ENCODE data around the gene KPTN.

The KPTN gene

GRCh38 chr19:47512948-47513319 is 28.9 kb upstream of the KPTN start:
- Histone ChIP-seq H3K27me3 (replicated peaks; ENCODE audit: insufficient read depth, low read length) (no peaks in the 10 kb centered on the region), H3K9me3 (replicated peaks; ENCODE audit: insufficient read depth, low read length) (no peaks in the 10 kb centered on the region), H3K27ac (ENCODE audit: low read length) (no peak overlapping the region), H3K9me2 (replicated peaks; ENCODE audit: insufficient read depth, low read length) (no peaks in the 10 kb centered on the region), H3F3A (ENCODE audit: insufficient read depth, low read length) (peaks cover 7% of the 10 kb centered on the region), H2AFZ (ENCODE audit: low read length) (no peak overlapping the region), H4K20me1 (ENCODE audit: insufficient read depth, low read length) (peaks cover 12% of the 10 kb centered on the region; the same call in 1 of the 2 replicates), H3K9ac (ENCODE audit: low read length) (no peak overlapping the region; the same call in 1 of the 2 replicates), H3K4me3 (ENCODE audit: low read length) (peak overlapping the region; percentile 99; the same call in 1 of the 2 replicates), H3K4me2 (ENCODE audit: low read depth, low read length) (peak overlapping the region; percentile 97; the same call in 1 of the 2 replicates), H3K4me1 (ENCODE audit: low read length) (peaks cover 10% of the 10 kb centered on the region), H3K79me2 (ENCODE audit: low read length) (peaks cover 68% of the 10 kb centered on the region), H3K36me3 (replicated peaks; ENCODE audit: insufficient read depth, low read length) (no peaks in the 10 kb centered on the region)
- TF ChIP-seq EZH2phosphoT487 (IDR thresholded peaks at IDR 0.05; ENCODE audit: low read length) (no peak), CTCF (IDR thresholded peaks at IDR 0.05; ENCODE audit: low read length) (no peak), EZH2 (optimal IDR thresholded peaks at IDR 0.05; ENCODE audit: low read depth, low read length) (no peak)
- DNase-seq: no peak

- H3F3A ChIP-seq (ENCODE audit: insufficient read depth, low read length): 0 out of 2 replicates have a peak, but pooled peaks cover 4% of the 10 kb centered on the region
- no peaks in the 10 kb centered on the region for H3K9me2 ChIP-seq (replicated peaks; ENCODE audit: insufficient read depth, low read length)
- DNase-seq: no peak
- no peak overlapping the region for H3K27ac ChIP-seq (ENCODE audit: low read length)
- no peak overlapping the region for H3K4me2 ChIP-seq (ENCODE audit: low read depth, low read length)
- H2AFZ ChIP-seq (ENCODE audit: low read length): no peak overlapping the region
- peaks cover 7% of the 10 kb centered on the region; the same call in 1 of the 2 replicates for H3K4me1 ChIP-seq (ENCODE audit: low read length)
- no peaks in the 10 kb centered on the region for H3K9me3 ChIP-seq (replicated peaks; ENCODE audit: insufficient read depth, low read length)
- peaks cover 17% of the 10 kb centered on the region; the same call in 1 of the 2 replicates for H4K20me1 ChIP-seq (ENCODE audit: insufficient read depth, low read length)
- no peak for TF ChIP-seq CTCF (IDR thresholded peaks at IDR 0.05; ENCODE audit: low read length)
- no peak overlapping the region; the same call in 1 of the 2 replicates for H3K9ac ChIP-seq (ENCODE audit: low read length)
- no peaks in the 10 kb centered on the region for H3K36me3 ChIP-seq (replicated peaks; ENCODE audit: insufficient read depth, low read length)
- H3K79me2 ChIP-seq (ENCODE audit: low read length): peaks cover 74% of the 10 kb centered on the region
- H3K4me3 ChIP-seq (ENCODE audit: low read length): no peak overlapping the region
- H3K27me3 ChIP-seq (replicated peaks; ENCODE audit: insufficient read depth, low read length): no peaks in the 10 kb centered on the region
Observed at GRCh38 chr19:47512183-47512947, 28.3 kb upstream of the KPTN start.

DNA sequence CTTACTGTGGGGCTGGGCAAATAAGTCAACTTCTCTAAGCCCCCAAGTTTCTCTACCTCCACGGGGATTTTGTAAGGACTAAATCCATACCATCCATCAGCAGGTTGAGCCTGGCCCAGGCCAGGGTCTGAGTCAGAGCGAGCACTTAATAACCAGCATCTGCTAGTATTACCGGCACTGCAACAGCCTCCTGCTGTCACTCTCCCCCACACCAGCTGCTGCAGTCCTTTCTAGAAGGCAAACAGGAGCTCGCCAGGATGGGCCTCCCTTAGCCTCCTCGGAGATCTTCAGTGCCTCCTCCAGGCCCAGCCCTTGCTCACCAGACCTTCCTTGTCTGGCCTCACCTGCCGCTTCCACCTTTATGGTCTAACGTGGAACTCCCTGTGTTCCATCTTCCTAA is 27.7 kb upstream of the KPTN start:
- H3K27ac ChIP-seq (ENCODE audit: low read length): no peak overlapping the region
- H3K4me1 ChIP-seq (ENCODE audit: low read length): peaks cover 7% of the 10 kb centered on the region; the same call in 1 of the 2 replicates
- no peak for DNase-seq
- no peak overlapping the region for H3K9ac ChIP-seq (ENCODE audit: low read length)
- no peaks in the 10 kb centered on the region for H3K9me3 ChIP-seq (replicated peaks; ENCODE audit: insufficient read depth, low read length)
- no peaks in the 10 kb centered on the region for H3K27me3 ChIP-seq (replicated peaks; ENCODE audit: insufficient read depth, low read length)
- no peak overlapping the region for H3K4me2 ChIP-seq (ENCODE audit: low read depth, low read length)
- TF ChIP-seq EZH2phosphoT487 (IDR thresholded peaks at IDR 0.05; ENCODE audit: low read length) (no peak), EZH2 (optimal IDR thresholded peaks at IDR 0.05; ENCODE audit: low read depth, low read length) (no peak), CTCF (IDR thresholded peaks at IDR 0.05; ENCODE audit: low read length) (no peak)
- 0 out of 2 replicates have a peak, but pooled peaks cover 4% of the 10 kb centered on the region for H3F3A ChIP-seq (ENCODE audit: insufficient read depth, low read length)
- H4K20me1 ChIP-seq (ENCODE audit: insufficient read depth, low read length): peaks cover 17% of the 10 kb centered on the region; the same call in 1 of the 2 replicates
- peaks cover 81% of the 10 kb centered on the region for H3K79me2 ChIP-seq (ENCODE audit: low read length)
- H3K9me2 ChIP-seq (replicated peaks; ENCODE audit: insufficient read depth, low read length): no peaks in the 10 kb centered on the region
- H3K4me3 ChIP-seq (ENCODE audit: low read length): no peak overlapping the region
- H2AFZ ChIP-seq (ENCODE audit: low read length): no peak overlapping the region
- no peaks in the 10 kb centered on the region for H3K36me3 ChIP-seq (replicated peaks; ENCODE audit: insufficient read depth, low read length)

All from MM.1S (cell line).